HG02588 (cell line): Measurements from ENCODE around the gene NPDC1.

Source experiments
- ATAC-seq: cut with Tn5 transposase; IDR thresholded peaks from one replicate; pipeline ENCODE4 v1.9.1; 2021; ENCODE audit warnings: mild to moderate bottlenecking, moderate library complexity; ENCODE audit not compliant: unreplicated experiment

The NPDC1 gene

DNA sequence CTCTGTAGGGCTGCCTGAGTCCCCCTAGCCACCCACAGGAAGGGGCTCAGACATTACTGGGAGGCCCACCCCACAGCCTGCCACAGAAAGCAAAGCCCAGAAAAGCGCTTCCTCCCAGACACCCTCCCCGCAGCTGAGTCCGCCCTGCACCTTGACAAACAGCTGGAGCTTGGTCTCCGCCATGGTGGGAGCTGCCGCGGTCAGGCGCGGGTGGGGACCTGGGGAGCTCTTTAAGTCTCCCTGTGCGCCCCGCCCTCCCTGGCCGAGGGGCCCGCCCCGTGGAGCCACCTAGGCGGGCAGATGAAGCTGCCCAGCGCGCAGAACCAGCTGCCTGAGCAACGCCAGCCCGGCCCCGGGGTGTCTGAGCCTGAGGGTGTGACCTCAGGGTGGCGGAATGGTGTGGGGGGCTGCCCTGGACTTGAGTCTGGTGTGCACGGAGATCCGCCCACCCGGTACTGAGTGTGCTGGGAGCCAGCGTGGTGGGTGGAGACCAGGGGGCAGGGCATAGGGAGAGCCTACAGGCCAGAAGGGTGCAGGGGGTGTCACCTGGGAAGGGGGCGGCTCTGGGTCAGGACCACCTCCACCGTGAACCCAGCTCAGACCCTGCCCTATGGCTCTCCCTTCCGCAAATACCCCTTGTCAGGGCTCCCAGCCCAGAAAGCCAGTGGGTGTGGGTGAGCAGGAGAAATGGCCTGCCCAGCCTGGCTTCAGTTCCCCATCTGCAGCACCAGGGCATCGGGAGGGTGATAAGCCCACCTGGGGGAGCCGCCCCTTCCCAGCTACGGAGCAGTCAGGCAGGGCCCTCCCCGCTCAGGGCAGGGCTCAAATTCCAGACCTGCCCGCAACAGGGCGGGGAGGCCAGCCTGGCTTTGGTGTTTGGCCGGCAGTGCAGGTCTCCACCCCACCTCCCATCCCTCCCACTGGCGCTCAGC is 49.4 kb downstream of the NPDC1 start, which contains the start of gene CLIC3:
Gene CLIC3, minus strand, starts transcription at position 208 of the 932 bp plus-strand sequence. Its CDS starts 25 bp downstream, at position 183.
- no peak for ATAC-seq

DNA sequence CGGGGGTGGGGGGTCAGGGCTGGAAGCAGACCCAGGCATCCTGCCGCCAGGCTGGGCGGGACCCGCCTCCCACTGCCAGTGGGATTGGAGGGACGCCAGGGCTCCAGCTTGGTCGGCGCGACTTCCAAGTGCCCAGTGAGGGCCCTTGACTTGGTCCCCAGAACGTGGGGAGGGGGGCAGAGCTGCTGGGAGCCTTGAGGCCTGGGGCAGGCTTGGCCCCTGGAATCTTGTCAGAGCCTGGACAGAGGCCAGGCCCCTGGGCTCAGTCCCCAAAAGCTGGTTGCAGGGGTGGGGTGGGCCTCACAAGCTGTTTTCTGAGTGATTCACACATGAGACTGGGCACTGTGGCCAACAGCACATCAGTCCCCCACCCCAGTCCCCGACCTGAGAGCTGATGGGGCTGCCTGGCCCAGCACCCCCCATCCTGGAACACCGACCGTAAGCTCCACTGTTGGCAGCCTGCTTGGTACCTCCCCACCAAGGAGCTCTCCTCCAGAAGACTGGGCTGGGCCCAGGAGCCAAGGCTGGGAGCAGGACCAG is 50.1 kb downstream of the NPDC1 start:
- ATAC-seq = no peak

- no peak for ATAC-seq
These were observed 50.6 kb downstream of the NPDC1 start for GRCh38 chr9:136995362-136995761.

GRCh38 chr9:136994888-136995230 is 51.1 kb downstream of the NPDC1 start:
- no peak for ATAC-seq

- ATAC-seq = no peak
These were observed 51.6 kb downstream of the NPDC1 start for GRCh38 chr9:136994180-136994887.

GRCh38 chr9:136992819-136993369 is 53.1 kb downstream of the NPDC1 start:
- no peak for ATAC-seq

GRCh38 chr9:136991993-136992818 is 53.8 kb downstream of the NPDC1 start, which contains the start of gene PAXX:
TSS of gene PAXX (plus strand) at chr9:136992422. CDS start at chr9:136992444, 22 bp downstream.
- ATAC-seq = peak; percentile 74

- ATAC-seq = no peak
These were observed 55.6 kb downstream of the NPDC1 start for GRCh38 chr9:136990242-136990911.
